GM18502 (cell line): ENCODE results near the gene GNPTG.

Experiments used
- ATAC-seq: cut with Tn5 transposase; IDR thresholded peaks from one replicate; pipeline ENCODE4 v1.9.1; 2021; ENCODE audit warnings: mild to moderate bottlenecking; ENCODE audit not compliant: unreplicated experiment, poor library complexity

The GNPTG gene

GRCh38 chr16:1345651-1346421 lies 5.9 kb upstream of the GNPTG start:
- no peak for ATAC-seq

GRCh38 chr16:1346422-1347285 lies 5.1 kb upstream of the GNPTG start:
- ATAC-seq, result no peak

GRCh38 chr16:1347286-1347855 lies 4.4 kb upstream of the GNPTG start:
- no peak for ATAC-seq

- no peak for ATAC-seq
Observed at GRCh38 chr16:1347962-1348361, 3.8 kb upstream of the GNPTG start.

GRCh38 chr16:1348441-1348840 lies 3.3 kb upstream of the GNPTG start:
- no peak for ATAC-seq

- no peak for ATAC-seq
Observed at GRCh38 chr16:1348926-1349325, 2.8 kb upstream of the GNPTG start.

GRCh38 chr16:1349351-1349750 lies 2.4 kb upstream of the GNPTG start:
- no peak for ATAC-seq

- no peak for ATAC-seq
Observed at GRCh38 chr16:1349951-1350350, 1.8 kb upstream of the GNPTG start.

GRCh38 chr16:1350691-1351090 lies 1.0 kb upstream of the GNPTG start:
- ATAC-seq, result no peak

- ATAC-seq, result peak; percentile 24
Observed at GRCh38 chr16:1351215-1351581, 533 bp upstream of the GNPTG start.

- ATAC-seq, result no peak
Observed at GRCh38 chr16:1354815-1355540, 3.2 kb downstream of the GNPTG start.

- ATAC-seq, result no peak
Observed at GRCh38 chr16:1355591-1355990, 3.9 kb downstream of the GNPTG start.

GRCh38 chr16:1356061-1356900 lies 4.5 kb downstream of the GNPTG start:
- no peak for ATAC-seq

GRCh38 chr16:1357906-1358566 lies 6.3 kb downstream of the GNPTG start:
- no peak for ATAC-seq

- no peak for ATAC-seq
Observed at GRCh38 chr16:1361685-1362360, 10.1 kb downstream of the GNPTG start.

GRCh38 chr16:1362807-1363206 lies 11.1 kb downstream of the GNPTG start:
- ATAC-seq, result no peak

- ATAC-seq, result no peak
Observed at GRCh38 chr16:1363501-1364041, 11.8 kb downstream of the GNPTG start.

GRCh38 chr16:1364510-1364909 lies 12.8 kb downstream of the GNPTG start:
- no peak for ATAC-seq
